HepG2 (cell line): Measurements from ENCODE around the gene HNRNPC. TPM values are rescaled to one million over a fixed set of nuclear protein-coding genes. Genes with fewer than 3 reads are reported as not detected.
A peak's percentile ranks its signal among the peaks of the same experiment; 100 is the strongest.

Source experiments
- ARID2 ChIP-seq: sonication (generic); formaldehyde crosslinking; IDR thresholded peaks from 2 replicates; pipeline ENCODE4 v1.8.1; 2022; ENCODE audit warnings: mild to moderate bottlenecking, missing genetic modification reagents, borderline replicate concordance
- ATAD3A ChIP-seq: sonication (generic); formaldehyde crosslinking; IDR thresholded peaks from 2 replicates; pipeline ENCODE4 v1.4.0; 2020; ENCODE audit warnings: missing genetic modification reagents
- GATA4 ChIP-seq: sonication (generic); IDR thresholded peaks from 2 replicates; pipeline ENCODE4 v1.6.1; 2016; ENCODE audit warnings: antibody characterized with exemption, low read depth, borderline replicate concordance
- KLF13 ChIP-seq: sonication (generic); formaldehyde crosslinking; IDR thresholded peaks from 2 replicates; pipeline ENCODE4 v1.4.0; 2020; ENCODE audit warnings: mild to moderate bottlenecking, missing genetic modification reagents
- NCOR1 ChIP-seq: fragments of 200-600 bp; sonication (generic); IDR thresholded peaks from 2 replicates; pipeline ENCODE4 v1.7.0; 2017; ENCODE audit warnings: antibody characterized with exemption, low read length, borderline replicate concordance
- NFYB ChIP-seq: sonication (generic); formaldehyde crosslinking; IDR thresholded peaks from 2 replicates; pipeline ENCODE4 v1.4.0; 2020; ENCODE audit warnings: missing genetic modification reagents
- NONO ChIP-seq, 2 experiments: fragments of 450-650 bp in 1 of 2; sonication (generic) in 1 of 2; formaldehyde crosslinking in 1 of 2; IDR thresholded peaks in 1 of 2; conservative IDR thresholded peaks in 1 of 2; 2 replicates each; pipeline versions ENCODE4 v1.6.1 to v1.8.0; 2017 to 2022; ENCODE audit warnings: mild to moderate bottlenecking in 1 of 2, missing genetic modification reagents in 1 of 2, moderate library complexity in 1 of 2
- NRL ChIP-seq: sonication (generic); formaldehyde crosslinking; IDR thresholded peaks from 2 replicates; pipeline ENCODE4 v1.5.0; 2020; ENCODE audit warnings: missing genetic modification reagents, mild to moderate bottlenecking, moderate library complexity, borderline replicate concordance
- POLR2G ChIP-seq: fragments of 200-400 bp; formaldehyde crosslinking; IDR thresholded peaks from 2 replicates; pipeline ENCODE4 v1.6.1; 2018; ENCODE audit warnings: mild to moderate bottlenecking, low read depth, low read length, moderate library complexity
- SIN3B ChIP-seq: fragments of 150-350 bp; IDR thresholded peaks from 2 replicates; pipeline ENCODE4 v1.6.1; 2014; ENCODE audit warnings: low read length
- SYNCRIP ChIP-seq: fragments of 200-400 bp; formaldehyde crosslinking; IDR thresholded peaks from 2 replicates; pipeline ENCODE4 v1.6.1; 2018; ENCODE audit warnings: mild to moderate bottlenecking, low read depth, low read length; ENCODE audit not compliant: insufficient read depth
- TRIM22 ChIP-seq: fragments of 450-650 bp; IDR thresholded peaks from 2 replicates; pipeline ENCODE4 v1.6.1; 2017
- ZBTB37 ChIP-seq: sonication (generic); formaldehyde crosslinking; IDR thresholded peaks from 2 replicates; pipeline ENCODE4 v1.4.0; 2020; ENCODE audit warnings: mild to moderate bottlenecking, missing genetic modification reagents
- ZNF10 ChIP-seq: sonication (generic); formaldehyde crosslinking; IDR thresholded peaks from 2 replicates; pipeline ENCODE4 v1.4.0; 2020; ENCODE audit warnings: mild to moderate bottlenecking, low read depth, missing genetic modification reagents, borderline replicate concordance
- ZNF224 ChIP-seq: sonication (generic); formaldehyde crosslinking; IDR thresholded peaks from 2 replicates; pipeline ENCODE4 v1.5.0; 2020; ENCODE audit warnings: mild to moderate bottlenecking, missing genetic modification reagents
- ZNF280D ChIP-seq: sonication (generic); formaldehyde crosslinking; IDR thresholded peaks from 2 replicates; pipeline ENCODE4 v1.5.1; 2020; ENCODE audit warnings: mild to moderate bottlenecking, missing genetic modification reagents
- ZNF350 ChIP-seq: sonication (generic); formaldehyde crosslinking; IDR thresholded peaks from 2 replicates; pipeline ENCODE4 v1.4.0; 2020; ENCODE audit warnings: mild to moderate bottlenecking, low read depth, missing genetic modification reagents, borderline replicate concordance
- ZNF75D ChIP-seq: sonication (generic); formaldehyde crosslinking; IDR thresholded peaks from 2 replicates; pipeline ENCODE4 v1.8.1; 2023; ENCODE audit warnings: missing genetic modification reagents, mild to moderate bottlenecking, borderline replicate concordance
- ZNF770 ChIP-seq: sonication (generic); formaldehyde crosslinking; IDR thresholded peaks from 2 replicates; pipeline ENCODE4 v1.5.0; 2020; ENCODE audit warnings: mild to moderate bottlenecking, missing genetic modification reagents
- ZSCAN29 ChIP-seq: sonication (generic); formaldehyde crosslinking; conservative IDR thresholded peaks from 2 replicates; pipeline ENCODE4 v1.4.0; 2020; ENCODE audit warnings: mild to moderate bottlenecking, missing genetic modification reagents
- polyA plus RNA-seq, 8 experiments: library from polyadenylated mRNA; depleted of rRNA in 3 of 8; stranded (reverse) in 7 of 8; unstranded in 1 of 8; fragments of >200 nt; fragmentation: Illumina TruSeq in 4 of 8; extraction: Trizol in 4 of 8; gene quantifications; 2 replicates each; pipeline versions ENCODE4 v1.2.1 to v1.2.3, GENCODE V29; 2011 to 2016; ENCODE audit warnings: low read depth in 4 of 8, missing spikeins in 1 of 8, mixed read lengths in 1 of 8; ENCODE audit not compliant: insufficient read depth in 1 of 8
- total RNA-seq, 5 experiments: library from RNA; depleted of rRNA; stranded (reverse); fragments of >200 nt; fragmentation: Illumina TruSeq; extraction: Trizol; gene quantifications; 2 replicates each; pipeline ENCODE4 v1.2.3, GENCODE V29; 2016; ENCODE audit warnings: low read depth in 1 of 5

HNRNPC gene
- total and polyA plus RNA-seq, 2 of the 13 experiments (the other 11 are each of a cell fraction or from before 2014, with no cell fraction given), result 628 to 1,099 TPM

- TF ChIP-seq ZNF224 (CRISPR knock-in tag) (no peak), NFYB (CRISPR knock-in tag) (no peak), ZNF75D (CRISPR knock-in tag) (no peak), ZNF280D (CRISPR knock-in tag) (peak; percentile 51; the same call in 1 of the 2 replicates), ZSCAN29 (no peak), SYNCRIP (no peak), NONO (IDR thresholded peaks at IDR 0.05) (no peak), NONO (CRISPR knock-in tag; conservative IDR thresholded peaks at IDR 0.05) (no peak), ZNF770 (CRISPR knock-in tag) (no peak), SIN3B (no peak), ZNF10 (no peak), TRIM22 (no peak), KLF13 (CRISPR knock-in tag) (no peak), NCOR1 (peak; percentile 80; the same call in 1 of the 2 replicates), POLR2G (no peak), ZBTB37 (CRISPR knock-in tag) (no peak), ATAD3A (CRISPR knock-in tag) (no peak), ARID2 (CRISPR knock-in tag) (no peak), NRL (CRISPR knock-in tag) (no peak), ZNF350 (no peak), GATA4 (no peak)
Measured at GRCh38 chr14:21302013-21302835, 33.0 kb upstream of the HNRNPC start (continued).
